Choroid plexus epithelial cell (primary cell): ENCODE measurements around the gene CCL23.

Source experiments
- DNase-seq: peaks from one replicate; pipeline ENCODE4 v3.0.0-alpha.2; 2010; ENCODE audit warnings: low read depth
- H3K4me3 ChIP-seq: 2 replicates; pipeline ENCODE4 v1.5.1; 2011; ENCODE audit warnings: low read depth, mild to moderate bottlenecking, control low read depth, low read length, moderate library complexity
- TF ChIP-seq, protein P1 (sequence below): conservative IDR thresholded peaks from 2 replicates; pipeline ENCODE4 v1.5.1; 2011; ENCODE audit warnings: low read depth, mild to moderate bottlenecking, control low read depth, inconsistent platforms, low read length, moderate library complexity

The CCL23 gene

DNA sequence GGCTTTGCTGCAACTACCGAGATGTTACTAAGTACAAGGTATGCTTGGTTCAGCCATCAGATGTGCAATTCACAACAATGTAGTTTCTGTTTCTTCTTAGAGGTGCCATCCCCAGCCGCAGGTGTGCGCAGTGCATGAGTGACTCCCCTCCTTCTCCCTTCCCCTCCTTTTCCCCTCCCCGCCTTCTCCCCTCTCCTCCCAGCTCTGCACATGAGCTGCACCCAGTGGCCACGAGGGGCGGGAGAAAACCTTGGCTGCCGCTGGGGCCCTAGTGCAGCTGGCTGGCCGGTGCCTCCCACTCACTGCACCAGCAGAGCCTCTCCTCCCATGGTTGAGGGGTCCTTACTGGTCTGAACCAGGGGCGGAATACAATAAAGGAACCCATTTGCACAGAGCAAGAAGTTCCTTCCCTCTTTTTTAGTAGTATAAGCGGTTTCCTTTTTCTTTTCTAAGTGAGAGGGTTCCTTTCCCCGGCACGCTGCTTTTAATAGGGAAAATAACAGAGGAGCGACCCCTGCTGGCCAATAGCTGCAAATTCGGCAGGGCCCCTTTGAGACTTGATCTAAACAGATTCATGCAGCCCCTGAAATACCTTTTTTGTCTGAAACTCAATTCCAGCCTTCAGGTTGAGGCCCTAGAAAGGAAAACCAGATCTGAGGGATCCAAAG lies 8.6 kb downstream of the CCL23 start:
- H3K4me3 ChIP-seq: no peak overlapping the region
- TF ChIP-seq, protein P1, sequence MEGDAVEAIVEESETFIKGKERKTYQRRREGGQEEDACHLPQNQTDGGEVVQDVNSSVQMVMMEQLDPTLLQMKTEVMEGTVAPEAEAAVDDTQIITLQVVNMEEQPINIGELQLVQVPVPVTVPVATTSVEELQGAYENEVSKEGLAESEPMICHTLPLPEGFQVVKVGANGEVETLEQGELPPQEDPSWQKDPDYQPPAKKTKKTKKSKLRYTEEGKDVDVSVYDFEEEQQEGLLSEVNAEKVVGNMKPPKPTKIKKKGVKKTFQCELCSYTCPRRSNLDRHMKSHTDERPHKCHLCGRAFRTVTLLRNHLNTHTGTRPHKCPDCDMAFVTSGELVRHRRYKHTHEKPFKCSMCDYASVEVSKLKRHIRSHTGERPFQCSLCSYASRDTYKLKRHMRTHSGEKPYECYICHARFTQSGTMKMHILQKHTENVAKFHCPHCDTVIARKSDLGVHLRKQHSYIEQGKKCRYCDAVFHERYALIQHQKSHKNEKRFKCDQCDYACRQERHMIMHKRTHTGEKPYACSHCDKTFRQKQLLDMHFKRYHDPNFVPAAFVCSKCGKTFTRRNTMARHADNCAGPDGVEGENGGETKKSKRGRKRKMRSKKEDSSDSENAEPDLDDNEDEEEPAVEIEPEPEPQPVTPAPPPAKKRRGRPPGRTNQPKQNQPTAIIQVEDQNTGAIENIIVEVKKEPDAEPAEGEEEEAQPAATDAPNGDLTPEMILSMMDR: peak; percentile 54
- peak; percentile 27 for DNase-seq

DNA sequence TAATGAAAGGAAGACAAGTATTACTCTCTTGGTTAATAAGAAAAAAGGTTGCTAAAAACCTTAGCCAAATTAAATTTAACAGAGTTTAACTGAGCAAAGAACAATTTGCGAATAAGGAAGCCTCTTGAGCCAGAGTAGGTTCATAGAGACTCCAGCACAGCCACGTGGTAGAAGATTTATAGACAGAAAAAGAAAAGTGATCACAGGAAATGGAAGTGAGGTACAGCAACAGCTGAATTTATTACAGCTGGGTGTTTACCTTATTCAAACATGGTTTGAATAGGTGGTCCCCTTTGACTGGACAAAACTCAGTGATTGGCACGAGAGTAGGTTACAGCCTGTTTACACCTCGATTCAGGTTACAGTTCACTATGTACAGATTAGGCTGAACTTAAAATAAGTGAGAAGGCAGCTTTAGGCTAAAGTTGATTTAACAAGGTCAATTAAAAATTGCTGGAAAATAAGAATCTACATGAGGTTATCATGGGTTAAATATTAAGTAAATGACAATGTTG lies 13.1 kb downstream of the CCL23 start:
- no peak overlapping the region for H3K4me3 ChIP-seq
- TF ChIP-seq, protein P1: no peak
- no peak for DNase-seq

DNA sequence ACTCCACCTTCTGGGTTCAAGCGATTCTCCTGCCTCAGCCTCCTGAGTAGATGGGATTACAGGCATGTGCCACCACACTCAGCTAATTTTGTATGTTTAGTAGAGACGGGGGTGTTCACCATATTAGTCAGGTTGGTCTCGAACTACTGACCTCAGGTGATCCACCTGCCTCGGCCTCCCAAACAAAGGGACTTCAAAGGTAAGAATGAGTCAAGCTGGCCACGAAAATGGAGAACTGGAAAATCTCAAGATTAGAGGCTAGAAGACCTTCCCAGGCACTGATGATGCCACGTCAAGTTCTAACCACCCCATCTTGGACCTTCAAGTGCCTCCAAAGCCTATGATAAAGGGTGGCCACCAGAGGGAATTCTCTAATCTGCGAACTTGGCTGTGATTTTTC lies 15.1 kb downstream of the CCL23 start:
- TF ChIP-seq, protein P1: no peak
- no peak for DNase-seq
- no peak overlapping the region for H3K4me3 ChIP-seq

DNA sequence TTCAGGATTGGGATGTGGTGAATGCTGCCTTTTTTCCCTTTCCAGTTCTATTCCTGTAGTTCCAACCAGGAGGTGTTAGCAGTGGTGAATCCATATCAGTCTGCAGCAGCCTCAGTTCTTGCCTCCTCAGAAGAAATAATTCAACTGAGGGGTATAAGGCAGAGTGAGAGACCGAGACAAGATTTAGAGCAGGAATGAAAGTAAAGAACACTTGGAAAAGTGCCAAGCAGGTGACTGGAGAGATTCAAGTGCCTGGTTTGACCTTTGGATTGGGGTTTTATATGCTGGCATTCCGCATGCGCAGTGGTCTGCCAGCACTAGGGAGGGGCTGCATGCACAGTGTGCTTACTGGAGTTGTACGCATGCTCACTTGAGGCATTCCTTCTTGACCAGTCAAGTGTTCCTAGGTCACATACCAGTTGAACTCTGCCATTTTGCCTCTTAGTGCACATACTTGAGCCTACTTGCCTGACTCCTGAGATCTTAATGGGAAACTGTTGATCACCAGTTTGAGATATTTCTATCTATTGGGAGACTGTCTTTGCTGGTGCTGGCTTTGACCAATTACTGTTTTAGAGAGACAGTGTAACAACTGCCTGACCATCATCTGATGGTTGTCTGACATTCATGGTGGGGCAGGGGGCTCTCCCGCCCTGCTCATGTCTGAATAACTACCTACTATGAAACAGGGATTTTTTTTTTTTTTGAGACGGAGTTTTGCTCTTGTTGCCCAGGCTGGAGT lies 15.7 kb downstream of the CCL23 start:
- TF ChIP-seq, protein P1: no peak
- H3K4me3 ChIP-seq: no peak overlapping the region
- DNase-seq: no peak

GRCh38 chr17:36001110-36001771 lies 16.5 kb downstream of the CCL23 start, which contains the start of gene CCL15:
Gene CCL15 (minus strand): TSS chr17:36001553. CDS start chr17:36001492, 61 bp downstream.
- TF ChIP-seq, protein P1: no peak
- DNase-seq: no peak
- H3K4me3 ChIP-seq: no peak within 1 kb of the TSS

DNA sequence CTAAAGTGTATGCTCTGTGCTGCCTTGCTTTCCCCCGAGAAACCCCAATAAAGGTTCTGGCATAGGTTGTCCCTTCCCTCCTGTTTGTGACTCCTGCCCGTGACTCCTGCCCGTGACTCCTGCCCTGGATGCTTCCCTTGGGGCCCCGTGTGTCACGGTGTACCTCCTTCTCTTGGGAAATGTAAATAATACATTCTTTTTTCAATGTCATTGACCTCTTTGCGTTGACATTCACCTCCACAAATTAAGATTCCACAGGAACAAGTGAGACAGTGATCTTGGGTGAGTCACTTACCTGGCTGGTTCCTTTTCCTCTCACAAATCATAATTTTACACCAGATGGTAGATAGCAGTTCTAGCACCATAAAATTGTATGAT lies 17.1 kb downstream of the CCL23 start:
- no peak for DNase-seq
- TF ChIP-seq, protein P1: no peak
- no peak overlapping the region for H3K4me3 ChIP-seq
